Measurements from ENCODE around the gene IFI27L2. TPM values are rescaled to one million over a fixed set of nuclear protein-coding genes. Genes with fewer than 3 reads are reported as not detected.
A peak's percentile ranks its signal among the peaks of the same experiment; 100 is the strongest.
"Not testable (repeated sequence)": the region's sequence is repeated elsewhere in the genome, so short reads cannot be mapped to it uniquely, and the experiment has no call there.

The IFI27L2 gene
- total RNA-seq, 2 donors from 2014 or later: 58.7 to 63.3 TPM

DNA sequence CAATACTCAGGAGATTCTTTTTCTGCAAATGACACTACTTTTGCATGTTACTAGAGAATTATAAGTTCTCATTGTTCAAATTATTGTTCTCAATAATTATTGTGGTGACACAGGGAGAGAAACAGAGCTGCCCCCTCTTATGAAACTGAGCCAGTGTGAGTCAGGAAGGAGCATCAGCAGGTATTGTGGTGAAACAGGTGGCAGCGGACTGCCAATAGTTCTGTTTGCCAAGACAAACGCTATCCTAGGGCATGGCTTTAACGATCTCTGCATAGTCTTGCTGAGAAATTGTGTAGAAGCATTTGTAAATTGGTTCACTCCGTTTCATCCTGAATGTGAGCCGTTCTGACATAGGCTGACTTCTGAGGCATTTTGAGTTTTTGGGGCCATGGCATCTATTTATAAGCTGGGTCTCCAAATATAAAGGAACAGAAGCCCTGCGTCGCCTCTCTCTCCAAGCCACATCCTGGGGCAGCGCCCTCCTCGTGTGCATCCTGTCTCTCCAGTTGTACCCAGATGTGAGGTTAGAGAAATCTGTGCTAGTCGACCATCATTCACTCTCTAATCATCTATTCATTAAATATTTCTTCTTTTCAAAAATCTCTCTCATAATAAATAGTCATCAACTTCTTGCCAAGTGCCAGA is 29.0 kb upstream of the IFI27L2 start:
- ATAC-seq (no peak), DNase-seq (no peak)
- intact Hi-C loops (cut with DNase I): no loop called here

DNA sequence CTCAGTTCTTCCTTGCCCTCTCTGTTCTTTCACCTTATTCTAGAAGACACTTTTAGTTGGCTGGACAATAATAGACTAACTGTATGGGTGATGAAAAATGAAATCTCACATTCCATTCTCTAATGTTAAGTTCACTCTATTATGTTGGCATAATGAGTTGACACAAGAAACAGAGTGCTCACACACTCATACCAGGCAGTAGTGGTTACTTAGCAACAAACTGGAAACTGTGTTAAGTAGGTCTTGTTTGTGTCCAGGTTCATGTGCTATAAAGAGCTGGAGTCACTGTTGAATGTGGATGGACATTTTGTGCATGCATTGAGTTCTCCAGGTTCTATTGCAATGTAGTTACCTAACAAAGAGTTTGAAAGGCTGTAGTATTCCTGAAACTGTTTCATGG is 27.8 kb upstream of the IFI27L2 start:
- no peak for DNase-seq
- intact Hi-C loops (cut with DNase I): no loop called here
- no peak for ATAC-seq

DNA sequence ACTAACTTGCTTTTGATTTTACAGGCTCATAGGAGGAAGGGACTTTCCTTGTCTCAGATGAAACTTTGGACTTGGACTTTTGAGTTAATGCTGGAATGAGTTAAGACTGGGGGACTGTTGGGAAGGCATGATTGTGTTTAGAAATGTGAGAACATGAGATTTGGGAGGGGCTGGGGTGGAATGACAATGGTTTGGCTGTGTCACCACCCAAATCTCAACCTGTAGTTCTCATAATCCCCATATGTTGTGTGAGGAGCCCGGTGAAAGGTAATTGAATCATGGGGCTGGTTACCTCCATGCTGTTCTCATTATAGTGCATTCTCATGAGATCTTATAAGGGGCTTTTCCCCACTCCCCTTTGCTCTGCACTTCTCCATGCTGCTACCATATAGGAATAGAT is 26.7 kb upstream of the IFI27L2 start:
- DNase-seq; ATAC-seq; intact Hi-C loops (cut with DNase I): not testable (repeated sequence)

DNA sequence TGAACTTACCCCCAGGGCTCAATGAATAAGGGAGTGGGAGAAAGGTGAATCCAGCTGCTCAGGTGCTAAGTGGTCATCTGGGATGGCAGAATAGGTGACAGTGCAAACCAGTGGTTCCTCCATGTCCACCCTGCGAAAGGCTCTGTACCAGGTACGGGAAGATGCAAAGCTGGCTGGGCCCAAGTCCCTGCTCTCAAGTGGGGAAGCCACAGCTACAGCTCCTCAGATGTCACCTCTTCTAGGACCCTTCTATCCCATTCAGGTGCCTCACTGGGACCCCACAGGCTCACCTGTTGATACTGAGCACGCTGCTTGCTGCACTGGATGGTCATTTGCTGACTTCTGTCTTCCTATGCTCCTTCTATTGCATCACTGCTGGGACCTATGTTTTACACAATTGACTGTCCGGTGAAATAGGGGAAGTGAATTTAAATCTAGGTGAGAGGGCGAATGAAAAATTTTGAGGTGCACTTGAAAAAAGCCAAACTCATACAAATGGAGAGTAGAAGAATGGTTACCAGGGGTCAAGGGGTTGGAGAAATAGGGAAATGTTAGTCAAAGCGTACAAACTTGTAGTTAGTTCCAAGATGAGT is 24.4 kb upstream of the IFI27L2 start:
- no peak for ATAC-seq
- intact Hi-C loops (cut with DNase I): no loop called here
- DNase-seq: no peak

DNA sequence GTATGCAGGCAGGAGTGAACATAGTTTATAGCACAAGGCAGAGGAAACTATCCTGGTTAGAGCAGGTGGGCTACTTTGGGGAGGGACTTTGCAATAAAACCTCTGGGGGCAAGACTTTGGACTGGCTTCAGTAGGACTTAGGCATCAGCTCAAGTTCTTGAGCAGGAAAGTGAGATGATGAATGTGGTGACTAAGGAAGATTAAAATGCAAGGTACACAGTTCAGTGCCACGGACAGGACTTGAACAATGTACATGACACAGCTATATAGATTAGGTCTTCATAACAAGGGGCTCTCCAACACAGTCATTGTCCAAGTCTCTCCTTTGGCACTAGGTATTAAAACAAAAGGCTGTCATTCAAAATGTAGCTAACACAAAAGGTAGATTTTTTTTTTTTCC is 23.3 kb upstream of the IFI27L2 start:
- ATAC-seq (no peak), DNase-seq (no peak)
- intact Hi-C loops (cut with DNase I): no loop called here

DNA sequence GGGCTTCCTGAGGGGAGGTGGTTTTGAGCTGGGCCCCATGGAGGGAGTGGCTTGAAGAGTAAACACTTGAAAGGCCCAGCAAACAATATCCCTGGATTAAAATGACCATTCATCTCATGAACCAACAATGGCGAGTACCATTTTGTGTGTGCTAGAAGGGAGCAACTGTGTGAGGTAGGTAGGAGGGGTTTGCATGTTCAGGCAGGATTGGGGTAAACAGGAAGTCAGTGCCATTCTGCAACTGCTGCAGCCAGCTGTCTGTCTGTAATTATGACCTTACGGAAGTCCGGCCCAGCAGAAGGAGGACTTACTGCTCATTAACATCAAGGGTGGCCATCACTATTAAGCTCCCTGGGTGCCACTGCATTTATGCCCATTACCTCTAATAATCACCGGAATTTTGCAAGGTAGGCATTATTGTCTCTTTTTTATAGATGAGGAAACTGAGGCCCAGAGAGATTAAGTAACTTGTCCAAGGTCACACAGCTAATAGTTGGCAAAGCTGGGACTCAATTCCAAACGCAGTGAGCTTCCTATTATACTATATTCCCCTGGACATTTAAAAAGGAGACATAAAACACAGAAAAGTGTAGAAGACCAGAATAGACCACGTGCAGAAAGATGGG is 16.6 kb upstream of the IFI27L2 start:
- no peak for ATAC-seq
- DNase-seq: no peak
- intact Hi-C loops (cut with DNase I): no loop called here

DNA sequence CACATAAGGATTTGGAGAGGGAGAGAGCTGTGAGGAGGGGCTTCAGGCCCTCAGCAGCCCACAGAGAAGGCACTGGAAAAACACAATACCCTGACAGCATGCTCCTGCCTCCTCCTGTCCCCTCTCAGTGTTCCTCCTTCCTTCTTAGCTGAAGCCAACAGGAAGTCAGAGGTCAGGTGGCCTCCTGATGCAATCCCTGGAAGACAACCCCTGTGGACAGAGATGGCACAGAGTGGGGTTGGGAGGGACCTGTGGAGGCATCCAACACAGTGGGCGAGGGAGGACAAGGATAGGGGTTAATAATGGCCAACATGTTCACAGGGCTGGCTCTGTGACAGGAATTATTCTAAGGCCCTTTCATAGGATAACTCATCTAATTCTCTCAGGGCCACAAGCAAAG is 15.4 kb upstream of the IFI27L2 start:
- DNase-seq (no peak), ATAC-seq (no peak)
- intact Hi-C loops (cut with DNase I): no loop called here

DNA sequence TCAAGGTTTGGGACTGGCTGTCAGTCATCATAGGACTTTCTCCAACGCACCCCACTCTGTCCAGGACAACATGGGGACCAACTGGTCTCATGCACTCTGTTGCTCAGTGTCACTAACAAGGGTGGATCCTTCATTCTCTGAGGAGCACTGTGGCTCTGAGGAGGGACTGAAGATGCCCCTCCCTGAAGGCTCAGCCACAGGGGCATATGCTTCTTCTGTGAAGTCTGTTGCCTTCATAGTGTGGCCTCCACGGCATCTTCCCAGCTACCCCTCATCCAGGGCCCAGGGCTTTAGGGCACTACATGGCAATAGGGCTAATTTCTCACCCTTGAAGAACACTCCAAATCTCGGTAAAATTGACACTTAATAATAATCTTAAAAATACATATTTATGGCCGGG is 14.3 kb upstream of the IFI27L2 start:
- DNase-seq (no peak), ATAC-seq (no peak)
- intact Hi-C loops (cut with DNase I): no loop called here

DNA sequence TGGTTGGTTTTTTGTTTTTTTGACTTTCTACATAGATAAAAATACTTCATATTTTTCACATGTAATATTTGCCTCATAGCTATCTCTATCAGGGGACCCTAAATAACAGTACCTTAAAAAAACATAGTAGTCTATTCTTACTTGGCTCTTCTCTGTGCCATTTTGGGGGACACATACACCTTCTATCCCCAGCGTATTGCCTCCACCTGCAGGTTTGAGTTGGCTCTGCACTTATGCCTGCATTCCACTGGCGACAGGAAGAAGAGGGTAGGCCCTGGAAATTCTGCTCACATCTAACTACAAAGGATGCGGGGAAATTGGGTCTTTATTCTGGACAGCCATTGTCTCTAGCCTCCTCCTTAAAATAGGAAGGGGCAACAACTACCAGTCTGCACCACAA is 13.8 kb upstream of the IFI27L2 start:
- no peak for DNase-seq
- no peak for ATAC-seq
- intact Hi-C loops (cut with DNase I): no loop called here

DNA sequence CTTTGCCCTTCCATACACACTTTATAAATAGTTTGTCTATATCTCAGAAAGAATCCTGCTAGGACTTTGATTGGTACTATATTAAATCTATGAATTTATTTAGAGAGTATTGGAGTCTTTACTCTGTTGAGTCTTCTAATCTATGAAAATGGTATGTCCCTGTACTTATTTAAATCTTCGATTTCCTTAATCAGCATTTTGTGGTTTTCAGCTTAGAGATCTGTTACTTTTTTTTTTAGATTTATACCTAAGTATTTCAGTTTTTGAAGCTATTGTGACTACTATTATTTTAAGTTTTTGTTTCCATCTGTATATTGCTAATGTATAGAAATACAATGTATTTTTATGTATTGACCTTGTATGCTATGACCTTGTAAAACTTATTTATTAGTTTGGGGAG is 13.4 kb upstream of the IFI27L2 start:
- no peak for DNase-seq
- no peak for ATAC-seq
- intact Hi-C loops (cut with DNase I): no loop called here

DNA sequence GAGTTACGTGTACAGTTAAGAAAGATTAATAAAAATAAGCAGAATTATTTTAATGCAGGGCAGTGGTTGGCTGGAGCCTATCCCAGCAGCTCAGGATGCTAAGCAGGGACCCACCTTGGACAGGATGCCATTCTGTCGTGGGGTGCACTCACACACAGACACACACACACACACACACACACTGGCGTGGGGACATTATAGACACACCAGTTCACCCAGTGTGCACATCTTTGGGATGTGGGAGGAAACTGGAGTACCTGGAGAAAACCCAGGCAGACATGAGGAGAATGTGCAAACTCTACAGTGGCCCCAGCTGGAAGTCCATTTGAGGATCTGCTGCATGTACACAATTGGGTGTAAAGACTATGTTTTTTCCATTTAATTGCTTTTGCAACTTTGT is 12.8 kb upstream of the IFI27L2 start:
- ATAC-seq (no peak), DNase-seq (no peak)
- intact Hi-C loops (cut with DNase I): no loop called here

DNA sequence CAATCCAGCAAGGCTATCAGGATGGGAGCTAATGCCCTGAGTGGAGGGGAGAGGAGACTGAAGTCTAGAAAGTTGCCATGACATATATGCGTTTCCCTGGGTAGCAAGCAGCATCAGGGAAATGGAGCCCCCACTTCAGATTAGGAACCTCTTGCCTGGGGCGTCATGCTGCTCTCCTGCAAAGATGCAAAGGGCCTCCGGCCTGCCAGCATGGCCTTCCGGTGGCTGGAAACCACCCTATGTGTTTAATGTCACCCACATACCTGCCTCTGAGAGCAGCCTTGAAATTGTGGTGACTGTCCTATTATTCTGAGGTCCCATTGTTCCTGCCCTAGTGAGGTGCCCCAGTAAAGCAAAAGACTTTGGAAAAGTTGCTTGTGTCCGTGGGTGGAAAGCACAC is 10.0 kb upstream of the IFI27L2 start:
- intact Hi-C loops (cut with DNase I): loop anchor here (5.0 to 10.0 kb wide), 3 partner anchors 38 to 205 kb away; no protein-coding TSS in a partner anchor
- no peak for ATAC-seq

DNA sequence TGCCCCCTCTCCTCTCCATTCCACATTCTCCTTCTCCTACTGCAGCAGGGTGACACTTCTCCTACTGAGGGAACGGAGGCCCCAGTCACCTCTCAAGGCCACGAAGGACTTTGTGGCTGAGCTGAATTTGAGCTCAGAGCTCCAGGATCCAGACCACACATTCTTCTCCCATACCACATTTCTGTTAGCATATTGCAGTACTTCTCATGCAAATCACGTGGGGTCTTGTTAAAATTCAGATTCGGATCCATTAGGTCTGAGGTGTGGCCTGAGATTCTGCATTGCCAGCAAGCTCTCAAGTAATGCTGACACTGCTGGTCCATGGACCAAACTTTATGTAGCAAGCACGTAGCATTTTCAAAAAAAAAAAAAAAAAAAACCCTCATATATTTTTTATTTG is 9.6 kb upstream of the IFI27L2 start:
- intact Hi-C loops (cut with DNase I): loop anchor here (5.0 to 10.0 kb wide), 3 partner anchors 38 to 204 kb away; no protein-coding TSS in a partner anchor

More for the DNA sequence above, 10.0 kb upstream of the IFI27L2 start:
- DNase-seq: no peak

DNA sequence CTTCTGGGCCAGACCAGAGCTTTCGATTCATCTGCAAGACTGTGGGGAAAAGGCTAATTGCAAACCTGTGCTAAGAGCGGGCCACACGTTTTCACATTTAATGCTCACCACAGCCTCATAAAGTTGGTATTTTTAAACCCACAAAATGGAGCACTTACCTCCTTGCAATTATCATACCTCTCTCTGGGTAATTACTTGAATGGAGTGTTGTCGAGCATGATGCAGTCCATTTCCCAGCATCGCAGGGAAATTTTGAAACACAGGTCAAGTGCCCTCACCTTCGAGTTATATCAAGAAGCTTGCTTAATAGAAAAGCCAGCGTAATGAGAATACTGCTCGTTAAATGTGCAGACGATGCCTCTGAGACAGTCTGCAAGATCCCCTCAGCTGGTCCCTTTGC is 8.8 kb upstream of the IFI27L2 start:
- ATAC-seq: no peak
- DNase-seq: no peak
- intact Hi-C loops (cut with DNase I): loop anchor here (5.0 to 10.0 kb wide), 3 partner anchors 39 to 203 kb away; no protein-coding TSS in a partner anchor

More for the DNA sequence above, 9.6 kb upstream of the IFI27L2 start:
- DNase-seq: no peak
- ATAC-seq: no peak

DNA sequence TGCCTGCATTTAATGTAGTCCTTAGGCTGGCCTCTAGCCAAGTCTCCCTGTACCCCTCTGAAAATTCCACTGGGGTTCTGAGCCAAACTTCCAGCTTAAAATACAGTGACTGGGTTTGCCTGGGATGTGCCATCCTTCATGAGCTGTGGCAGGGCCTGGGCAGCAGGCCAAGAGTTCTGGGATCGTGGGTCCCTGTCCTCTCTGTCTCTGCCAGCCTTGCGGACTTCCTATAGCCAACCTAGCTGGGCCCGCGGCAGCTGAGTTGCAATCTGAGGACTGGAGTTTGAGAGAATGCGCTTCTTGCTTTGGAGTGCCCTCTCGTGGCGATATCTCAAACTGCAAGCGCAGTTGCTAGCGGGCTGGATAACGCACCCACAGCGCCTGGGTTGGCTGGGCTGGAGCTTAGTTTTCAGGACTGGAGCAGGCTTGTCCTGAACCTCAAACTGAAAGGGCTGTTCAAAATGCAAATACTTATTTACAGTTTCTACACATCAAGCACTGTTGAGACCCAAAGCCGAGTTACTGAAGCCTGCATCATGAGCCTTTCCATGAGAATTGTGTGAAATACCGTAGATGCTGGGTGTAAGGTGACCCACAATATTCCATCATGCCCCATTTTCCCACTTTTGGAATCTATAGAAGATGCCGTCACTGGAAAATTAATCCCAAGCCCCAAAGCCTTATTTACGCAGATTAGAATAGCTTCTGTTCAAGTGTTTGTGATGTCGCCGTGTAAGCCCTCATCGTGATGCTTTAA is 7.3 kb upstream of the IFI27L2 start:
- intact Hi-C loops (cut with DNase I): loop anchor here (1.0 to 10.0 kb wide), 5 partner anchors 41 to 202 kb away; no protein-coding TSS in a partner anchor
- ATAC-seq (peak; percentile 93 to 96), DNase-seq (peak; percentile 90)

DNA sequence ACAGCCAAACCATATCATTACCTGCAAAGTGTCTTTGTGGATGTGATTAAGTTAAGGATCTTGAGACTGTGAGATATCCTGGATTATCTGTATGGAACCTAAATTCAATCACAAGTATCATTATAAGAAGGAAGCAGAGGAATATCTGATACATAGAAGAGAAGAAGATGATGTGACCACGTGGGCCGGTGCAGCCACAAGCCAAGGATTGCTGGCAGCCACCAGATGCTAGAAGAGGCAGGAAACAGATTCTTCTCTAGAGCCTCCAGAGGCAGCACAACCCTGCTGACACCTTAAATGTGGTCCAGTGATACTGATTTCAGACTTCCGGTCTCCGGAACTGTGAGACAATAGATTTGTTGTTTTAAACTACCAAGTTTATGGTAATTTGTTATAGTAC is 6.1 kb upstream of the IFI27L2 start:
- DNase-seq (no peak), ATAC-seq (no peak)
- intact Hi-C loops (cut with DNase I): loop anchor here (5.0 to 10.0 kb wide), 3 partner anchors 42 to 201 kb away; no protein-coding TSS in a partner anchor

DNA sequence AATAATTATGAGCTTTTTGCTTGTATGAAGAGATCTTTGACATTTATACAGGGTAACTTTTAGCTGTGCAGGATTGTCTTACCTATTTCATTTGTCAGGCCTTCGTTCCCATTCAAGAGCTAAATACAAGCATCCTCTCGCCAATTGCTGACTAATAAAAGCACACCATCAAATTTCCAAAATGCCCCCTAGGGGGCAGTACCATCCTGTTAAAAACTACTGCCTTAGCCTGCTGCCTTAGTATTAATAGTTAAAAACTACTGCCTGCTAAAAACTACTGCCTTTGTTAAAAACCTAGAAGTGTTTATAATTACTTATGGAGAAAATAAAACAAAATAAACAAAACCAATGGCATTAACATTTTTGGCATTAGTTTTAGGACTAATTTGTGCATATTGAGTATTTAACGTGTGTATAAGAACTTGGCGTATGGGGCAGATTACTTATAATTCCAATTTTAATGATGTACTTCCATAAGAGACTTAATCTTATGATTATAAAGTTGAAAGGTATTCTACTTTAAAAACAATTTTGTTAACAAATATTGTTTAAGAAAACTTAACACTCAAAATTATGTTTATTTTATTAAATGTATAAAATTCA is 3.0 kb upstream of the IFI27L2 start:
- DNase-seq: no peak
- no peak for ATAC-seq
- intact Hi-C loops (cut with DNase I): loop anchor here in 1 of 2 donors (10.0 kb wide), 1 partner anchor 198 kb away; no protein-coding TSS in a partner anchor

DNA sequence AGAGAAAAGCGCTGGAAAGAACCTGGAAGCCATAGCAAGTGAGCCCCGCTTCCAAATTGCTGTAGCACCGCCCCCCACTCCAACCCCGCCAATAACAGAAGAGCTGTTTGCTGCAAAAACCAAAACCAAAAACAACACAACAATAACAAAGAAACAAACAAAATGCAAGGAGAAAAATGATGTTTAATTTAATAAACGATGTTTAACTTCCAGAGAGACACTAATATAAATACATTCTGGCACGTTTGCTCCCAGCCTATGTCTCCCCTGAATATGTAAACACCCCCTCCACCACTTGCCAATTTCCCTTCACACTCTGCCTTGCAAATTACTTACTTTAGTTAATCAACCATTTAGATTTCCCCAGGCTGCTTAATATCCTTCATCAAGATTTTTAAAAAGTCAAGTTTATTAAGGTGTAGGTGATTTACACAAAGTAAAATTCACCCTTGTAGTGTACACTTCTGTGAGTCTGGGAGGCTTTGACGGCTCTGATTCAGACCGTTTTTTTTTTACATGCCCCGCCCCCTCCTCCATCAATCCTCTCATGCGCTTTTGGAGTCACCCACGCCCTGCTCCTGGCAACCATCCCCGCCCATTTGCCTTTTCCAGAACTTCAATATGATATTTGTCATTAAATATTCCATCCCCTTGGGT is 482 bp upstream of the IFI27L2 start:
- intact Hi-C loops (cut with DNase I): loop anchor here in 1 of 2 donors (2.0 to 10.0 kb wide), 2 partner anchors 49 to 195 kb away; partner anchors contain the start of genes DDX24 and IFI27L1
- peak; percentile 79 for DNase-seq

More for the DNA sequence above, 482 bp upstream of the IFI27L2 start:
- peak; percentile 50 to 81 for ATAC-seq
